ENCODE measurements around the gene TTBK1.

Gene TTBK1

DNA sequence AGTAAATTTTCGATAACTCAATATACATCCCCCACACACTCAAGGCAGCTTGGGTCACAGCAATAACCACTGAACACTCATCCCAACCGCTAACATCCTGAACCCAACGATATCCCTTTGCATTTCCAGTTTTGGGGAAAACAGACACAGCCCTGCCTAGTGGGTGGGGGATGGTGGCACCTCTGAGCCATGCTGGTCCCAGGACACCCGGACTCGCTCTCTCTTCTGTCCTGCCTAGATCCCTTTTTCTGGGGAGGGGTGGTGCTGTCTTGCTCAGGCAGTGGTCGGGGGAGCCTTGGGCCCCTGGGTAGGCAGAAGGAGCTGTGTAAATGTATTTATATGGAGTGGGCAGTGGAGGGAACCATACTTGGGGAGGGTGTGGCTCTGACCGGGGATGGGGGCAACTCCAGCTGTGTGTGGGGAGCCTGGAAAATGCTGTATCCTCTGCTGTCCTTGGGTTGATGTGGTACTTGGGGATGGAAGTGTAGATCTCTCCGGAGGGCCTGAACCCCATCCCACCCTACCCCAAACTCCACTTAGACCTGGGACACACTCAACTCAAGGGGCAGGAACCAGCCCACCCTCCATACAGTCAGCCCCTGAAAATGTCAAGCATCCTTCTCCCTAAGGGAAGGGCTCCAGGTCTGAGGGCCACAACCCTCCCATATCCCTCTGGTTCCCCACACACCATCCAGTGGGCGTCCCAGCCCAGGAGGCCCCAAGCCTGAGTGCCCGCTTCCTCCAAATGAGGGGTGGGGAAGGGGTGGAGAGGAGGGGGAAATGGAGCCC is 31.0 kb downstream of the TTBK1 start:
- DNase-seq: no peak

DNA sequence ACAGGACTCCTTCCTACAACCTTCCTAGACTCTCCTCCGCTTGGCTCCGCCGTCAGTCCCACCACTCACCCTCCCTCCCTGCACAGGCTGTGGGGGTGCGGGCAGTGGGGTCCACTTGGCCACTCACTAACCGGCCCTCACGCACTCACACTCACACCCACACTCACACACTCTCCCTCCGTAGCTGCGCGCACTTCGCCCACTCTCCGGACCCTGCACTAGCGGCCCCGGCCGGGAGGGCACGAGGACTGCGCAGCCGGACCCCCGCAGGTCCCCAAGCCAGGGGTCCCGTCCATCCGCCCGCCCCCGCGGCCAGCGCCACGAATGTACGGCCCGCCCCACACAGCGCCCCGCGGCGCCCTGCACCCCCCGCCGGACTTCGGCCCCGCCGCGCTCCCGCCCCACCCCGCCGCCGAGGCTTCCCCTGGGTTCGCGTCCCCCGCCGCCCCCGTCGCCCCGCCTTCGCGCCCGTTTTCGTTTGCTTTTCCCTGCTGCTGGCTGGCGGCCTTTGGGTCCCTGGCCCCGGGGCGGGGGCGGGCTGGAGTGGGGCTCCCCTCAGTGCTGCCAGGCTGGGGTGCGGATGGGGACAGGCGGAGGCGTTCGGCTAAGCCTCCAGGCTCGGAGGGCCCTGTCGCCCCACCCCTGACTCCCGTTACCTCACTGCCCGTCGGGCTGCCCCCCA is 31.8 kb downstream of the TTBK1 start:
- peak; percentile 32 for DNase-seq

DNA sequence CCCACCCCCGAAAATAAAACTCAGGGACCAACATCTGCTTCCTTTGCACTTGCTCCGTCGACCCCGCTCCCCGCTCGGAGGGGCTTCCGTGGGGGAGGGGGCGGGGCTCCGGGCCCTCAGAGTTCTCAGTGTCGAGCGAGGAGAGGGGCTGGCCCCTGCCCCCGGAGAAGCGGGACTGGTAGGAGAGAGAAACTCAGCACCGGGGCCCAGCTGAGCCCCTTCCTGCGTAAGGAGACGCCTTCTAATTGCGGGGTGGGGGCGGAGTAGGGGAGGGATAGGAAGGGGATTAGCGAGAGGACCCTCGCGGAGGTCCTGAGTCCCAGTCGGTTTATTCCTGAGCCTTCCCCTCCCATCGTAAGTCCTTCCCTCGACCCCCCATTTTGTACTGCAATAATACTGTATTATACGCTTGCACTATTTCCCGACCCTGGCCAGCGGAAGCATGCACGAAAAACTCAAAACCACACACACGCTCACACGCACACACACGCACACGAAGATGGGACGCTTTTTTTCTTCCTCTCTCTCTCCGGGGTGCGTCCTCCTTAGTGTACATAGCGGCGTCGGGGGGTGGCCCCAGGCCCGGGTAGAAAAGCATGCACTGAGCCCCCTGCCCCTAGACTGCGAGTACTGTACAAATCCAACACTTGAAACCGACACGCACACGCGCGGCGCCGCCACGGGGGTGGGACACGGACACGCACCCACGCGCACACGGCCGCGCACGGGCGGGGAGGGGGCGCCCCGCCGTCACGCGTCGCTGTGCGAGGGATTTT is 32.7 kb downstream of the TTBK1 start:
- peak; percentile 25 for DNase-seq

DNA sequence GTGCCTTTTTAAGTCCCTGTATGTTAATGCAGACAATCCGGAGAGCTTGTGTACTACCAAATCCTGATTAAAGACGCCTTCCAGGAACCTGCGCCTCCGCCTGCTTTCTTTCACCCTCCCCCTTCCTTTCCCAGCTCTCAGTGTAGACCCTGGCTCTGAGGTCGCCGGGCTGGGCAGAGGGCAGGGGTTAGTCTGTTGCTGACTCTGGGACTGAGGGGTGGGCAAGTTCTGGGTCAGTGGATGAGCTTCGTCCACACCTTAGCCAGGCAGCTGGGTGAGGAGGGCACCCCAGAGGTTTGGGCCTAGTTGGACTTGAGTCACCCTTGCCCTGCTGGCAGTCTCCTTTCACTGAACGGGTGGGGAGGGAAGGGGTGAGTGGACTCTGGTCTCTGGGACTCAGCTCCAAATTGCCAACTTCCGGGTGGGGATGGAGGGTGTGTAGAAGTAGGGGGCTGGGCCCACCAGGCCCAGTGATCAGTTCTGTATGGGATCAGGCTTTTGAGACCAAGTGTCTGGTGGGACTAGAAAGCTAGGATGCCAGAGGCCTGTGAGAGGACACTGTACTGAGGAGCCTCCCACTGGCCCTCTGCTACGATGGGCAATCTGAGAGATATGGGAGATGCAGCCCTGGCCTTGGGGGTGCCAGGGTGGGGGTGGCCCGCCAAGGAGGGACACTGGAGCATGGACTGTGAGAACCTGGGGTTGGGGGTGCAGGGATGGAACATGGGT is 33.5 kb downstream of the TTBK1 start:
- no peak for DNase-seq

DNA sequence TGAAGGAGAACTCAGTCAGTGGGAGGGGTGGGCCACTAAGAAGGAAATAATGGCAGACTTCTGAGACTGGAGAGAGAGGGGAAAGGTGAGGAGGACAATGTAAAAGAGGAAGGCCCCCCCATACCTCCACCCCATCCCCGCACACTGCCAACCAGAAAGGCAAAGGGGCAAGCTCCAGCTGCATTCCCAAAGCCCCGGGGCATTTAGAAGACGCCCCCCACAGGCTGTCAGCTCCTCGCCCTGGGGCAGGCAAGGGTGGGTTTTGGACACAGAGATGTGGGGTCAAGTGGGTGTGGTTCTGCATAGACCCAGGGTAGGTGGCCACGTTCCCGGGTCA is 34.0 kb downstream of the TTBK1 start:
- DNase-seq: no peak

DNA sequence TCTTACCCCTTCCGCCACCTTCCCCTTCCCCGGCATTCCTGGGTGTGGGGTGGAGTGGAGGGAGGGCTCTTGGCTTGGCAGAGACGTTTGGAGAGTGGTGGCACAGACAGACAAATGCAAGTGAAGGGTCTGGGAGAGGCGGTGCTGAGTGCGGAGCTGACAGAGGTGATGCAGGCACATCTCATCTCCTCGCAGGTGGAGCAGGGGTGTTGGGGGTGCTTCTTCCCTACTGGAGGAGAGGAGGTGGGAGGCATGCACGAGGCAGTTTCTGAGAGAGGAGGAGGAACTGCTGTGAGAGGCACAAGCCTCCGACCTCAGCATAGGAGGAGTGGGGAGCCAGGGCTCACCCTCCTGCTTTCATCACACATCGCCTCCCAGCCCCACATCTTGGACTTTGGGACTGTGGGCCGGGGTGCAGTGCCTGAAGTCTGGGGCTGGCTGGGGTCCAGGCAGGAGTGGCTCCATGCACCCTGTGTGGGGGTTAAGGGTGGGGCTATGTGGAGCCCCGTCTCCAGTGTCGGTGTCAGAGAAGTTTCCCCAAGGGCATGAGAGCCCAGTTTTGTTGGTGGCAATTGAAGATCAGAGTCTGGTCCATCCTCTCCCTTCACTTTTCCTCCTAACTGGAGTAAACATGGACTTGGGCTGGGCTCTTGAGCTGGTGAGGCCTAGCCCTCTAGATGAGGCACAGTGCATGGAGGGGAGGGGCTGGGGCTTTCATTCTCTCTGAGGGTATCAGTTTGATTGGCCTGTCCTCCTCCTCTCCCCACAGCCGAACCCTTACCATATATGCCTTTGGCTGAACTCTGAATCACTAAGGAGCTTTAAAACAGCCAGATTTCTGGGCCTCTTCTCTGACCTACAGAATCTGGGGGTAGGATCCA is 34.6 kb downstream of the TTBK1 start:
- DNase-seq: no peak

DNA sequence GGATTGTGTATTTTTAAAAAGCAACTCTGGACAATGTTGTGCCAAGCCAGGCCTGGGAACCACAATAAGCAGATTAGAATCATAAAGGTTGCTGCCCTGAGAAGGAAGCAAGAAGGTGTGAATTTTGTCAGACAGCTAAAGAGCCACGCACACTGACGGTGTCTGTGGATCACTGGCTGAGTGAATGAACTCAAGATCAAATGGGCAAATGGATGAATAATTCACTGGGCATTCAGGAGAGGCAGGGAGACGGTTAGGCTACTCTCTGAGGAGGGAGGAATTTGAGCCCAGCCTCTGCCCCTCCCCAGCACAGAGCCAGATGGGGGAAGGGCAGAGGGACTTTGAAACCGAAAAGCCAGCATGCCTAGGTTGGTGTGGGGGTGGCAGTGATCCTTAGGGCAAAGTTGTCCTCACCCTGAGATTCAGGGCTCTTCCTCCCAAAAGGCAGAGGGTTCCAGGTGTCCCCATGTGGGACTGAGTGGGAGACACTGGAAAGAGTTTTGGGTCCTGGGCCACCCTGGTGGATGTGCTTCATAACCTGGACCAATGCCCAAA is 35.3 kb downstream of the TTBK1 start:
- no peak for DNase-seq

DNA sequence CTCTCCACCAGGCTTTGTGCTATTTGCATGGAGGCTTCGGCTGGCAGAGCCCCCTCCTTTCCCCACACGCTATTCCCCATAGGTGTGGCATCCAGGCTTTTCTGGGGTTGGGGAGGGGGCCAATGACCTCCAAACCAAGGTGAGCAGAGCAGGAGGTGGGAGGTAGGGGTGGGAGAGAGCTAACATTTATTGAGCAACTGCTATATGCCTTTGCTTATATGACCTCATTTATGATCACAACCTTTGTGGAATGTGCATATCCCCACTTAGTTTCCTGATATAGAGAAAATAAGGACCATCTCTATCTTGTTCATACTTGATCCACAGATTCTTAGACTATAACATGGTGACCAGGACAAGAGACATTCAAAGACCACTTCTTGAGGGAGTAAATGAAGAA is 37.0 kb downstream of the TTBK1 start:
- no peak for DNase-seq

DNA sequence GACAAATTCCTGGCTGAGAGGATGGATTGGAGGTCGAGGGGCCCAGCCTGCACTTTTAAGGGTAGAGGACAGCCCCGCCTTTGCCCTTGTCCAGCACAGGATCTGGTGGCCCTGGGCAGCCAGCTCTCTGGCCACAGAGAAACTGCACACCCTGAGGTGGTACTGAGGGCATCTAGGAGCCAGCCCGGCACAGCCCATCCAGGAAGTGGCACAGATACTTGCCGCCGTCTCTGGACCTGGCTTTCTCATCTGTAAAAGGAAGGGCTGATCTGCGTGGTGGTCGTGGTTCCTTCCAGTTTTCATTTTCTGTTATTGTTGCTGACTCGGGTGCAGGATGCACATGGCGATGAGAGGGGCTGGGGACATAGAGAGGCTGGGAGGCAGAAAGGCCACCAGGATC is 38.8 kb downstream of the TTBK1 start:
- DNase-seq: no peak

DNA sequence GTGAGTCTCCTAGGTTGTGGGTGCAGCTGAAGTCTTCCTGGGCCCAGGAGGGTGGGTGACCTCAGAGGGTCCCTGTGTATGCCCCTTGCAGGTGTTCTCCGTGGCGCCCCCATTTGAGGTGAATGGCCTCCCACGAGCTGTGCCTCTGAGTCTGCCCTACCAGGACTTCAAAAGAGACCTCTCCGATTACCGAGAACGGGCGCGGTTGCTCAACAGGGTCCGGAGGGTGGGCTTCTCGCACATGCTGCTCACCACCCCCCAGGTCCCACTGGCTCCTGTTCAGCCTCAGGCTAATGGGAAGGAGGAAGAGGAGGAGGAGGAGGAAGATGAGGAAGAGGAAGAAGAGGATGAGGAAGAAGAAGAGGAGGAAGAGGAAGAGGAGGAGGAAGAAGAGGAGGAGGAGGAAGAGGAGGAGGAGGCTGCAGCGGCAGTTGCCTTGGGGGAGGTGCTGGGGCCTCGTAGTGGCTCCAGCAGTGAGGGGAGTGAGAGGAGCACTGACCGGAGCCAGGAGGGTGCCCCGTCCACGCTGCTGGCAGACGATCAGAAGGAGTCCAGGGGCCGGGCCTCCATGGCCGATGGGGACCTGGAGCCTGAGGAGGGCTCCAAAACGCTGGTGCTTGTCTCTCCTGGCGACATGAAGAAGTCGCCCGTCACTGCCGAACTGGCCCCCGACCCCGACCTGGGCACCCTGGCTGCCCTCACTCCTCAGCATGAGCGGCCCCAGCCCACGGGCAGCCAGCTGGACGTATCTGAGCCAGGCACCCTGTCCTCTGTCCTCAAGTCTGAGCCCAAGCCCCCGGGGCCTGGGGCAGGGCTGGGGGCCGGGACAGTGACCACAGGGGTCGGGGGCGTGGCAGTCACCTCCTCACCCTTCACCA is 39.6 kb downstream of the TTBK1 start:
- DNase-seq: no peak

DNA sequence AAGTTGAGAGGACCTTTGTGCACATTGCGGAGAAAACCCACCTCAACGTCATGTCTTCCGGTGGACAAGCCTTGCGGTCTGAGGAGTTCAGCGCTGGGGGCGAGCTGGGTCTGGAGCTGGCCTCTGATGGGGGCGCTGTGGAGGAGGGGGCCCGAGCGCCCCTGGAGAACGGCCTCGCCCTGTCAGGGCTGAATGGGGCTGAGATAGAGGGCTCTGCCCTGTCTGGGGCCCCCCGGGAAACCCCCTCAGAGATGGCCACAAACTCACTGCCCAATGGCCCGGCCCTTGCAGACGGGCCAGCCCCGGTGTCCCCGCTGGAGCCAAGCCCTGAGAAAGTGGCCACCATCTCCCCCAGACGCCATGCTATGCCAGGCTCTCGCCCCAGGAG is 40.2 kb downstream of the TTBK1 start:
- no peak for DNase-seq

DNA sequence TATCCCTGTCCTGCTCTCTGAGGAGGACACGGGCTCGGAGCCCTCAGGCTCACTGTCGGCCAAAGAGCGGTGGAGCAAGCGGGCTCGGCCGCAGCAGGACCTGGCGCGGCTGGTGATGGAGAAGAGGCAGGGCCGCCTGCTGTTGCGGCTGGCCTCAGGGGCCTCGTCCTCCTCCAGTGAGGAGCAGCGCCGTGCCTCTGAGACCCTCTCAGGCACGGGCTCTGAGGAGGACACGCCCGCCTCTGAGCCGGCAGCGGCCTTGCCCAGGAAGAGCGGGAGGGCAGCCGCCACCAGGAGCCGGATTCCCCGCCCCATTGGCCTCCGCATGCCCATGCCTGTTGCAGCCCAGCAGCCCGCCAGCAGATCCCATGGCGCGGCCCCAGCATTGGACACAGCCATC is 40.6 kb downstream of the TTBK1 start:
- no peak for DNase-seq

- no peak for DNase-seq
These were observed 41.9 kb downstream of the TTBK1 start for GRCh38 chr6:43284991-43285781.

DNA sequence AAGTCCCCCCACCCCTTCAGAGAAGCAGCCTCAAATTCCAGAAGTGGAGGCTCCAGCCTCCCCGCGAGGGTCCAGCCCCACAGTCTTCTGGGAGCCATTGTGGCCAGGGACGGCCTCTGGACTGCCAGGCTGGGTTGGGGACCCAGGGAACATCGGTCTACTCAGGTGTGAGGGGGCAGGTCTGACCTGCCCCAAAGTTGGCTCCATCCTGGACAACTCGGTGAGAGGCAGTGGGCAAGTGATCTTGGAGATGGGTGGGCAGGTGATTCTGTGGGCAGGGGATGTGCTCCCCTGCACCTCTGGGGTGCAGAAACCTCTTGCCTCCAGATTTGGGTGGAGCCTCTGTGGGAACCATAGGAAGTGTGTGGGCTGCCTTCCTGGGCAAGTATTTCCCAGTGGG is 42.6 kb downstream of the TTBK1 start:
- no peak for DNase-seq

- no peak for DNase-seq
These were observed 43.2 kb downstream of the TTBK1 start for GRCh38 chr6:43286456-43286979.

DNA sequence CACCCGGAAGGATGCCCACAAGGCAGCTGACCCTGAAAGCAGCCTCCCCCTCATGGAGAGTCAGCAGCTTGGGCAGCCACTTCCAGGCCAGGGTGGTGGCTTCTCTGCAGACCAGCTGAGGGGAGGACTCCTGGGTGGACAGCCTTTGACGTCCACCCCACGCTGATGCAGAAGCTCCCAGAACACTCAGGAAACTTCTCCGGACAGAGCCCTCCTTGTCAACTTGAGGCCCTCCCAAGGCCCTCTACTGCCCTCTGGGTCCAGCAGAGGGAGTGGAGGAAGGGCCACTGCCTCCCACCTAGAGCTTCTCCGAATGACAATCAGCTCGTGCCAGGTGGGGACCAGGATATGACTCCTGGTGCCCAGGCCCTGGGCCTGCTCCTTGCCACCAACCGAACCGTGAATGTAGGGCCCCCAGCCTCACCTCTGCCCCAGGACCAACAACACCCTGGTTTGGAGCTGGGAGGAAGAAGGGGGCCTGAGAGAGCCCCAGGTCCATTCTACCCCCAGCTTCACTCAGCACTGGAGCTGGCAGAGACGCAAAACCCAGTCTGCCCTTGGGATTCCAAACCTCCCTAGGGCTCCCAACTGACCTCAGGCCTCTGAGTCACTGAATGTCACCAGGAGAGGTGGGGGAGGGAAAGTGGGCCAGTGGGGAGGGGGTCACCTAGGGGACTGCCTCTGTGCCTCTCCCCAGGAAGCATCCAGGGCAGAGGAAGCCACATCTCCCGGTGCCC is 43.9 kb downstream of the TTBK1 start:
- no peak for DNase-seq

GRCh38 chr6:43287717-43288679 is 44.7 kb downstream of the TTBK1 start:
- no peak for DNase-seq
